Naive thymus-derived CD8-positive, alpha-beta T cell (primary cell): ENCODE results near the gene PARD3. TPM values are rescaled to one million over a fixed set of nuclear protein-coding genes. Genes with fewer than 3 reads are reported as not detected.

Experiments
- ATAC-seq, 2 donors: fragments of 150-1000 bp; cut with Tn5 transposase in 1 of 2; sonication (Bioruptor Pico), chemical (Tn5 transposase) in 1 of 2; 1 replicate in 1 of 2; 2 replicates in 1 of 2; pipeline ENCODE4 v1.10.0; 2021; ENCODE audit warnings: mild to moderate bottlenecking in 2 of 2, moderate library complexity in 2 of 2
- POLR2A ChIA-PET: fragments of 350-600 bp; sonication (Branson Sonifier 250); formaldehyde crosslinking; loops from one replicate; lab custom pipeline; 2021; ENCODE audit warnings: antibody characterized with exemption; lab: Charles Lee
- DNase-seq, 10 donors: peaks; one replicate each; pipeline versions ENCODE4 v3.0.0 to v3.0.0-alpha.2; 2020 to 2022
- H3K27ac Mint-ChIP-seq, 10 donors: one replicate each; pipeline ENCODE4 v1.8.0; 2020 to 2022; ENCODE audit warnings: mild to moderate bottlenecking in 10 of 10, mixed read lengths in 10 of 10, moderate library complexity in 4 of 10, inconsistent platforms in 1 of 10
- H3K27me3 Mint-ChIP-seq, 5 donors: one replicate each; pipeline ENCODE4 v1.8.0; 2021 to 2022; ENCODE audit warnings: mixed read lengths in 5 of 5
- H3K36me3 Mint-ChIP-seq, 3 donors: one replicate each; pipeline ENCODE4 v1.8.0; 2020 to 2022; ENCODE audit warnings: mixed read lengths in 3 of 3, mild to moderate bottlenecking in 2 of 3, inconsistent platforms in 1 of 3
- H3K4me1 Mint-ChIP-seq, 4 donors: one replicate each; pipeline ENCODE4 v1.8.0; 2021 to 2022; ENCODE audit warnings: mixed read lengths in 4 of 4
- H3K4me3 Mint-ChIP-seq, 10 donors: one replicate each; pipeline ENCODE4 v1.8.0; 2020 to 2022; ENCODE audit warnings: mild to moderate bottlenecking in 10 of 10, mixed read lengths in 10 of 10, moderate library complexity in 6 of 10, inconsistent platforms in 1 of 10
- H3K9me3 Mint-ChIP-seq, 9 donors: one replicate each; pipeline ENCODE4 v1.8.0; 2020 to 2022; ENCODE audit warnings: mixed read lengths in 9 of 9, mild to moderate bottlenecking in 3 of 9, inconsistent platforms in 1 of 9, moderate library complexity in 1 of 9
- polyA plus RNA-seq, 3 donors: library from polyadenylated mRNA; unstranded; fragments of 300-500 nt; fragmentation: Illumina TruSeq; gene quantifications; one replicate each; pipeline ENCODE4 v1.2.3, GENCODE V29; 2021
- total RNA-seq, 8 experiments: library from RNA in 2 of 8; stranded (reverse) in 2 of 8; gene quantifications; one replicate each; pipeline ENCODE4 v1.2.3 and lab custom pipeline; 2021 to 2026

PARD3 gene
- total and polyA plus RNA-seq, 5 experiments from 2014 or later, result 0.10 to 0.51 (median 0.18) TPM

- ATAC-seq (no peak), DNase-seq (no peak)
- POLR2A ChIA-PET, result no interaction called here
- Mint-ChIP-seq H3K27me3 (peaks cover 12 to 30% (median 15%) of the 10 kb centered on the region in 5 donors), H3K4me1 (peaks cover 0 to 5% (median 0%) of the 10 kb centered on the region in 4 donors), H3K36me3 (no peaks in the 10 kb centered on the region), H3K27ac (no peak overlapping the region), H3K9me3 (no peaks in the 10 kb centered on the region), H3K4me3 (no peak overlapping the region)
These were observed 74.8 kb downstream of the PARD3 start for GRCh38 chr10:34740321-34740720.

GRCh38 chr10:34739915-34740314 is 75.2 kb downstream of the PARD3 start:
- Mint-ChIP-seq H3K36me3 (no peaks in the 10 kb centered on the region), H3K4me3 (no peak overlapping the region), H3K4me1 (peaks cover 0 to 5% (median 0%) of the 10 kb centered on the region in 4 donors), H3K27me3 (peaks cover 12 to 27% (median 15%) of the 10 kb centered on the region in 5 donors), H3K9me3 (no peaks in the 10 kb centered on the region), H3K27ac (no peak overlapping the region)
- POLR2A ChIA-PET, result no interaction called here
- DNase-seq, result no peak
- no peak for ATAC-seq

GRCh38 chr10:34737772-34738169 is 77.3 kb downstream of the PARD3 start:
- ATAC-seq, result no peak
- Mint-ChIP-seq H3K4me1 (peaks cover 0 to 5% (median 0%) of the 10 kb centered on the region in 4 donors), H3K9me3 (no peaks in the 10 kb centered on the region), H3K27ac (no peak overlapping the region), H3K4me3 (no peak overlapping the region), H3K36me3 (no peaks in the 10 kb centered on the region), H3K27me3 (peaks cover 11 to 22% (median 12%) of the 10 kb centered on the region in 5 donors)
- POLR2A ChIA-PET, result no interaction called here
- no peak for DNase-seq

- H3K27me3 Mint-ChIP-seq, result peaks cover 11 to 22% (median 12%) of the 10 kb centered on the region in 5 donors
- H3K4me1 Mint-ChIP-seq, result peaks cover 0 to 5% (median 0%) of the 10 kb centered on the region in 4 donors
- H3K27ac Mint-ChIP-seq, result no peak overlapping the region
- POLR2A ChIA-PET, result no interaction called here
- ATAC-seq, result no peak
- no peaks in the 10 kb centered on the region for H3K36me3 Mint-ChIP-seq
- no peak overlapping the region for H3K4me3 Mint-ChIP-seq
- no peak for DNase-seq
- H3K9me3 Mint-ChIP-seq, result no peaks in the 10 kb centered on the region
These were observed 77.9 kb downstream of the PARD3 start for GRCh38 chr10:34736976-34737771.

- POLR2A ChIA-PET, result no interaction called here
- H3K4me3 Mint-ChIP-seq, result no peak overlapping the region
- ATAC-seq, result no peak
- no peak overlapping the region for H3K27ac Mint-ChIP-seq
- no peaks in the 10 kb centered on the region for H3K9me3 Mint-ChIP-seq
- no peaks in the 10 kb centered on the region for H3K36me3 Mint-ChIP-seq
- DNase-seq, result no peak
- H3K27me3 Mint-ChIP-seq, result peaks cover 4 to 18% (median 7%) of the 10 kb centered on the region in 5 donors
- peaks cover 0 to 4% (median 0%) of the 10 kb centered on the region in 4 donors for H3K4me1 Mint-ChIP-seq
These were observed 80.2 kb downstream of the PARD3 start for GRCh38 chr10:34734918-34735317.

GRCh38 chr10:34732926-34733325 is 82.2 kb downstream of the PARD3 start:
- Mint-ChIP-seq H3K36me3 (no peaks in the 10 kb centered on the region), H3K27ac (no peak overlapping the region), H3K4me3 (no peak overlapping the region), H3K9me3 (no peaks in the 10 kb centered on the region), H3K27me3 (peaks cover 0 to 10% (median 3%) of the 10 kb centered on the region in 5 donors), H3K4me1 (no peaks in the 10 kb centered on the region)
- ATAC-seq (no peak), DNase-seq (no peak)
- POLR2A ChIA-PET, result no interaction called here

GRCh38 chr10:34731885-34732701 is 83.0 kb downstream of the PARD3 start:
- ATAC-seq (no peak), DNase-seq (no peak)
- Mint-ChIP-seq H3K36me3 (no peaks in the 10 kb centered on the region), H3K27me3 (peaks cover 0 to 3% (median under 1%) of the 10 kb centered on the region in 5 donors), H3K27ac (no peak overlapping the region), H3K9me3 (no peaks in the 10 kb centered on the region), H3K4me3 (no peak overlapping the region), H3K4me1 (no peaks in the 10 kb centered on the region)
- POLR2A ChIA-PET, result no interaction called here

DNA sequence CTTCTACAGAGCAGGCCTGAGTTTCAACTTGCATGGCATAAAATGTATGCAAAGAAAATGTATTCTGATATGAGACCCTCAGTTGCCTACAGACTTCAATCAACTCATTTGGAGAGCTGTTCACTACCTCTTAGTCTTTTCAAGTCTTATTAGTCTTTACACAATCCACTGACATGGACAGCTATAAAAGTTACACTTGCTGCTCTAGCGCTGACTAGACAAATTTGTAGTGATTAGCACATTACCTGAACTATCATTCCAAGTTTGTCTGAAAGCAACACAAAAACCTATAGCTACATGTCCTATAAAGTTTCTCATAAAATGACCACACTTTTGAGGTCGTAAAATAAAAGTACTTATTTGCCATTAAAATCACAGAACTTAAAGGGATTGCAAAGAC is 83.9 kb downstream of the PARD3 start:
- Mint-ChIP-seq H3K4me3 (no peak overlapping the region), H3K27ac (no peak overlapping the region), H3K36me3 (no peaks in the 10 kb centered on the region), H3K4me1 (no peaks in the 10 kb centered on the region), H3K27me3 (peaks cover 0 to 1% (median 0%) of the 10 kb centered on the region in 5 donors), H3K9me3 (no peaks in the 10 kb centered on the region)
- POLR2A ChIA-PET, result no interaction called here
- ATAC-seq (no peak), DNase-seq (no peak)

DNA sequence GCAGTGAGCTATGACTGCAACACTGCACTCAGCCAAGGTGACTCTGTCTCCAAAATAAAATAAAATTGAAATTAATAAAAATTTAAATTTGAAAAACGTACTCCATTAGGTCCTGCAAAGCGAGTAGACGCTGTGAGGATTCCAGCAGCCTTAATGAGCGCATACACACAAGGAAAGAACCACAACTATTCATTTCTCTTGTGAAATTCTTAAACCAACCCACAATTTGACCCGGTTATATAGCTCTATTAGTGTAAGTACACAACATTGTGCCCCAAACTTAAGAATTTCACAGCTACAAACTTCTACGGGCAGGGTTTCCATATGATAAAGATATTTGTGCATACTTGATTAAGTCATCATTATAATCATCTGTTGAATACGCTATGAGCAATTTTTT is 84.4 kb downstream of the PARD3 start:
- peaks cover 0 to 1% (median 0%) of the 10 kb centered on the region in 5 donors for H3K27me3 Mint-ChIP-seq
- H3K9me3 Mint-ChIP-seq, result no peaks in the 10 kb centered on the region
- DNase-seq, result no peak
- ATAC-seq, result no peak
- no peaks in the 10 kb centered on the region for H3K4me1 Mint-ChIP-seq
- no peak overlapping the region for H3K27ac Mint-ChIP-seq
- no peak overlapping the region for H3K4me3 Mint-ChIP-seq
- POLR2A ChIA-PET, result no interaction called here
- H3K36me3 Mint-ChIP-seq, result no peaks in the 10 kb centered on the region

DNA sequence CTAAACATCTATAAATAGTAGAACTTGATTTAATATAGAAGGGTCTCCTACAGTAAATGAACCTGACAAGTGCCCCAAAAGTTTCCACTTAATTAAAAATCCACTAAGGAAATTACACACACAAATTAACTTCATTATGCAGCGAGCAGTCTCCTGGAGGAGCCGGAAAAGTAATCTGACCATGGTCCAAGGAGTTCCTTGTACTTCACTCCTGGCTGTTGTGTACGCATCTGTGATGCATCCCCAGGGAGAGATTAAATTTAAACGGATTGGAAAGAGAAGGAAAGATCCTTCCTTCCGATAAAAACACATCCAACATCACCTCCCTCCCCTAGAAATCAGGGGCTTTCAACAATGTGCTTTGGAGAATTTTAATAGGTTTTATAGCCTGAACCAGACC is 85.5 kb downstream of the PARD3 start:
- no peak overlapping the region for H3K4me3 Mint-ChIP-seq
- no peaks in the 10 kb centered on the region for H3K36me3 Mint-ChIP-seq
- no peak for ATAC-seq
- no peaks in the 10 kb centered on the region for H3K9me3 Mint-ChIP-seq
- H3K27me3 Mint-ChIP-seq, result peaks cover 0 to 2% (median 0%) of the 10 kb centered on the region in 5 donors
- POLR2A ChIA-PET, result no interaction called here
- DNase-seq, result no peak
- no peak overlapping the region for H3K27ac Mint-ChIP-seq
- H3K4me1 Mint-ChIP-seq, result no peaks in the 10 kb centered on the region

DNA sequence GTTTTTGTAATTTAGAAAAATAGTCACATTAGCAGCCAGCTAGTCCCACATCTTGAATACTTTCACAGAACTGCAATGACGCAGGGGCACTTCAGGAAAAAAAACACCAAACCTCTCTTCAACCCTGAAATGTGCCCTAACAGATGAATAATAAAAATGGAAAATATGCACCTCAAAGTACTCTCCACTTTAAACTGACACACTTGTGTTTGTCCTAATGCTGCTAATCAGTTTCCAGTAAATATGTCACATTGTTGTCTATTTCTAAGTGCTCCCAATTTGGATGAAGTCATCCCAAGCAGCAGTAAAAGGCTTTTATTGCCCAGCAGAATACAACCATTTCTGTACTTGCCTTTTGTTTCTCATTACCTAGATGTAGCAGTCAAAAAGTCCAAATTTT is 86.7 kb downstream of the PARD3 start:
- POLR2A ChIA-PET, result no interaction called here
- H3K4me1 Mint-ChIP-seq, result no peaks in the 10 kb centered on the region
- H3K4me3 Mint-ChIP-seq, result no peak overlapping the region
- ATAC-seq (no peak), DNase-seq (no peak)
- H3K27ac Mint-ChIP-seq, result no peak overlapping the region
- H3K36me3 Mint-ChIP-seq, result no peaks in the 10 kb centered on the region
- H3K27me3 Mint-ChIP-seq, result peaks cover 0 to 3% (median 0%) of the 10 kb centered on the region in 5 donors
- no peaks in the 10 kb centered on the region for H3K9me3 Mint-ChIP-seq

- POLR2A ChIA-PET, result no interaction called here
- Mint-ChIP-seq H3K4me3 (no peak overlapping the region), H3K27ac (no peak overlapping the region), H3K27me3 (peaks cover 0 to 3% (median 0%) of the 10 kb centered on the region in 5 donors), H3K4me1 (no peaks in the 10 kb centered on the region), H3K9me3 (no peaks in the 10 kb centered on the region), H3K36me3 (no peaks in the 10 kb centered on the region)
- no peak for ATAC-seq
- no peak for DNase-seq
These were observed 87.5 kb downstream of the PARD3 start for GRCh38 chr10:34727595-34728033.

- H3K27me3 Mint-ChIP-seq, result peaks cover 0 to 3% (median 0%) of the 10 kb centered on the region in 5 donors
- ATAC-seq (no peak), DNase-seq (no peak)
- H3K4me3 Mint-ChIP-seq, result no peak overlapping the region
- no peak overlapping the region for H3K27ac Mint-ChIP-seq
- no peaks in the 10 kb centered on the region for H3K9me3 Mint-ChIP-seq
- POLR2A ChIA-PET, result no interaction called here
- H3K36me3 Mint-ChIP-seq, result no peaks in the 10 kb centered on the region
- no peaks in the 10 kb centered on the region for H3K4me1 Mint-ChIP-seq
These were observed 88.2 kb downstream of the PARD3 start for GRCh38 chr10:34726862-34727261.
